NCI-H510A treated with DMSO at 0.1 percent for 48 hours (cell line): ENCODE data around the gene C1S.
A peak's percentile ranks its signal among the peaks of the same experiment; 100 is the strongest.
"Not testable (repeated sequence)": the region's sequence is repeated elsewhere in the genome, so short reads cannot be mapped to it uniquely, and the experiment has no call there.

ENCODE experiments used
- DNase-seq: peaks from one replicate; lab custom pipeline; 2025; lab: John Stamatoyannopoulos, UW

C1S gene

DNA sequence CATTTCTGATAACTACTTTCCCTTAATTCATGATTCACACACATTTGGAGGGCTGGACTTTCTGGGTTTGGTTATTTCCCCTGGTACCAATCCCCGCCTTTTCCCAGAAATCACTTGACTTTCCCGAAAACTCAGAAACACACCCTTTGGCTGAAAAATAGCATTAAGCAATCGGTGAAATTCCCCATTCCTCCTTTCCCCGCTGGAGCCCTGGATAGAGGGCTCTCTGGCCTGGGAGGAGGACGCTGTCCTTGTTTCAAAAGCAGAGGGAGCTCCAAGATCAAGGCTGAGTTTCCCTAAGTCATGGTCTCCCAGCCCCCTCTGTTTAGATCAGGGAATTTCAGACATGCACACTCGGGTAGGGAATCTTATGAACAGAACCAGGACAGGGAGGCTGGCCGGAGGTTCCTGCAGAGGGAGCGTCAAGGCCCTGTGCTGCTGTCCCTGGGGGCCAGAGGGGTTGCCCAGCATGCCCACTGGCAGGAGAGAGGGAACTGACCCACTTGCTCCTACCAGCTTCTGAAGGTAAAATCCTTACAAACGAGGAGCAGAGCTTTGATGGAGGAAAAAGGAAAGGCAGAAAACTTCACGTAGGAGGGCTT is at the start of gene C1S:
TSS of gene C1S (plus strand) at position 366 of the 602 bp plus-strand sequence. CDS start 1,195 bp downstream, outside the sequence.
- no peak for DNase-seq

- not testable (repeated sequence) for DNase-seq
These were observed 49.1 kb upstream of the C1S start for GRCh38 chr12:7011398-7011797.

GRCh38 chr12:7012024-7012607 is 48.4 kb upstream of the C1S start:
- DNase-seq, result no peak

DNA sequence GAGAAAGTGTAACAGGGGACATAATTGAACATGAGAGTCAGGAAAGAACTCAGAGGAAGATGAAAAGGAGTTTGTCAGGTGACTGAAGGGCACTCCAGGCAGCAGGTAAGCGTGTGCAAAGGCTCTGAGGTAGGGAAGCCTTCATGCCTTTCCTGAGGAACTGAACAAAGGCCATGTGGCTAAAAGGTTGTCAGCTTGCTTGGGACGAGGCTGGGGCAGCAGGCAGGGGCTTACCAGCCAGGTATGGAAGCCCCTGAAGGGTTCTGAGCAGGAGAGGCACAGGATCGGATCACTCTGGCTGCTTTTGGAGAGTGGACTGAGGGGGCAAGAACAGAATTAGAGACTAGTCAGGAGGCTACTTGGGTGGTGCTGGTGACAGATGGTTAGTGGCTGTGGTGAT is 47.4 kb upstream of the C1S start:
- no peak for DNase-seq

GRCh38 chr12:7015555-7016370 is 44.8 kb upstream of the C1S start:
- no peak for DNase-seq

- no peak for DNase-seq
These were observed 43.5 kb upstream of the C1S start for GRCh38 chr12:7016958-7017571.

DNA sequence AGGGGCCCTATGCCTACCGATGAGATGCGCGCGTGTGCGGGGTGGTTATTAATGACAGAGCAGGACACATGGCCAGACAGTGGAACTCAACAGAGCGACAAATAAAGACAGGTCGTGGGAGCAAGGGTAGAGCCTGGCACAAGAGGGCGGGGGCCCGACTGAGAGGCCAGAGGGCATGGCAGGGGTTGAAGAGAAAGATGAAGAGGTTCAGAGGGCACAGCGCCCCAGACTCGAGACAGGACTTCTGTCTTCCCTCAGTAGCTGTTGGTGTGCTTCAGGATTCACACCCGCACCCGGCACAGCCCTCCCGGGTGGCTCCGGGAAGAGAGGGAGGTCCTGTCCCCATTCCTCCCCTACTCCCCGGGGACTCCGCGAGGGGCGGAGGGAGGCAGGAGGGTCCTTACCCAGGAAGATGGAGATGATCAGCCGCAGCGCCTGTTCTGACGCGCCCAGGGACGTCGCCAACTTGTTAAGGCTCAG is 42.6 kb upstream of the C1S start:
- DNase-seq, result no peak

GRCh38 chr12:7018350-7019042 is 42.0 kb upstream of the C1S start, which contains the start of gene LPCAT3:
TSS of gene LPCAT3 (minus strand) at chr12:7018476. CDS start at chr12:7018424, 52 bp downstream.
- peak; percentile 92 for DNase-seq

GRCh38 chr12:7019043-7019569 is 41.4 kb upstream of the C1S start:
- no peak for DNase-seq

GRCh38 chr12:7021956-7022355 is 38.6 kb upstream of the C1S start:
- no peak for DNase-seq

DNA sequence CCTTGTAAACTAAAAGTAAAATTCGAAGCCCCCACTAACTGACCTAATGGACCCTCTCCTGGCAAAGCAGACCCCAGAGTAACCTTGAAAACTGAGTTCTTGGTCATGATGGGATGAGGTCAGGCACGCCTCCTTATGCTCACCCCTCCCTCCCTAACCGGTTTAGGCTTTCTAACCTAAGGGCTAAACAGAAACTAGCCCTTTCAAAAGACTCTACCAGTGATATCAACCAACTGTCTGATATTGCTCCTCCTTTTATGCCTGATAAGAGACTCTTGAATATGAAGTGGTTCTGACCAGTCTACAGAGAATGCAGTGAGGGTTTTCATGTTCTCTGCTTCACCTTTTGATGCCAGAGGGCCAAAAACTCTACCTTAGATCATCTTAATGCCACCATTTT is 37.4 kb upstream of the C1S start:
- no peak for DNase-seq

DNA sequence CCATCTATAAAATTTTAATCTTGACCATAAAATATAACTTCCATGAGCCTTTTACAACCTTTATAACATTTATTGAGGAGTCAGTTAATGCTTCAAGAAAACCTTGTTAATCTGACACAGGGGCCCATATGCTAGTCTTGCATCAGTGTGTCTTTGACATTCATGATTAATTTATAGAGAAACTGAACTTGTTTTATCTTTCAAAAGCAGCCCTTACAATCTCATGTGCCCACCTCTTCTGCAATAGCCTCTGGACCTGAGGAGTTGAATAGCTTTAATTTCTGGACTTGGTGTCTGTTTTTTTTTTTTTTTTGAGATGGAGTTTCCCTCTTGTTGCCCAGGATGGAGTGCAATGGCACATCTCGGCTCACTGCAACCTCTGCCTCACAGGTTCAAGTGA is 33.7 kb upstream of the C1S start:
- no peak for DNase-seq

- DNase-seq, result no peak
These were observed 29.2 kb upstream of the C1S start for GRCh38 chr12:7031306-7031705.

DNA sequence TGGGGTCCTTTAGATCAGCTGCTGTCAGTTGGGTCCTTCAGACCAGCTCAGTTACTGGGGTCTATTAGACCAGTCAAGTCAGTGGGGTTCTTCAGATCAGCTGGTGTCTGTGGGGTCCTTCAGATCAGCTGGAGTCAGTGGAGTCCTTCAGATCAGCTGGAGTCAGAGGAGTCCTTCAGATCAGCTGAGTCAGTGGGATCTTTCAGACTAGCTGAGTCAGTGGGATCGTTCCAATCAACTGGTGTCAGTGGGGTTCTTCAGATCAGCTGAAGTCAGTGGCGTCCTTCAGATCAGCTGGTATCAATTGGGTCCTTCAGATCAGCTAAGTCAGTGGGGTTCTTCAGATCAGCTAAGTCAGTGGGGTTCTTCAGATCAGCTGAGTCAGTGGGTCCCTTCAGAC is 27.5 kb upstream of the C1S start:
- no peak for DNase-seq

DNA sequence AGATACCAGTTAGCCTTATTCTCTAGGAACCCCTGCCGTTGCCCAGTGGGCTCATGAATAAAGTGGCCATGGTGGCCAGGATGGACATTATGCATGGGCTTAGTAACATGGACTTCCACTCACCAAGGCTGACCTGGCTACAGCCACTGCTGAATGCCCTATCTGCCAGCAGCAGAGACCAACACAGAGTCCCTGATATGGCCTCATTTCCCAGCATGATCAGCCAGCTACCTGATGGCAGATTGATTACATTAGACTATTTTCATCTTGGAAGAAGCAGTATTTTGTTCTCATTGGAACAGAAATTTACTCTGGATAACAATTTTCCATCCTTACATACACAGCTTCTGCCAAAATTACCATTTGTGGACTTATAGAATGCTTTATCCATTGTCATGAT is 26.1 kb upstream of the C1S start:
- DNase-seq, result no peak

DNA sequence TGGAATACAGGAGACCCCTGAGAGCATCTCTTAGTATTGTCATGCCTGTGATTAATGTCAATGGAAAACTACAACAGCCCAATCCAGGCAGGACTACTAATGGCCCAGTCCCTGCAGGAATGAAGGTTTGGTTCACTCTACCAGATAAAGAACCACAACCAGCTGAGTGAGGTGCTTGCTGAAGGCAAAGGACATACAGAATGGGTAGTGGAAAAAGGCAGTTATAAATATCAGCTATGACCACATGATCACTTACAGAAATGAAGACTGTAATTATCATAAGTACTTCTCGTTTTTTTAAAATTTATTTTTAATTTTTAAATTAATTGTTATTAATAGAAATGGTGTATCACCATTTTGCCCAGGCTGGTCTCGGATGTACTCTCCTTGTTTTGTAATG is 25.1 kb upstream of the C1S start:
- DNase-seq, result no peak

GRCh38 chr12:7037411-7037810 is 23.1 kb upstream of the C1S start:
- DNase-seq, result not testable (repeated sequence)

- no peak for DNase-seq
These were observed 21.9 kb upstream of the C1S start for GRCh38 chr12:7038591-7038990.

- DNase-seq, result no peak
These were observed 21.1 kb upstream of the C1S start for GRCh38 chr12:7039403-7039802.

- peak; percentile 6 for DNase-seq
These were observed 17.7 kb upstream of the C1S start for GRCh38 chr12:7042842-7043241.

DNA sequence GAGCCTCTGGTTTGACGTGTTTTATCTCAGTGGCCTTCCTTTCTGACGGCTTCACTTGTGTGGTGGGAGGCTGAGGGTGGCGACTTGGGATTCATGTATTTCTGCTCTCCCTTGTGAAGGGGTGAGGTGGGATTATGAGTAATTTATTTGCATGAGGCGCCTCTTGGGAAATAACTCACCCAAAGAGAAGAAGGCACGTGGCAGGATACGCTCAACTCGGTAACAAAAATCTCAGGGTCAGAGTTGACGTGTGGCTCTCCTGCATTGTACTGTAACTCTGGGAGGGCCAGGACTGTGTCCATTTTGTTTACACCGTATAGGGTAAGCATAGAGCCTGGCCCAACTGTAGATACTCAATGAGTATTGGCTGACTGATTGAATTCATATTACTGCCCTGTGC is 14.6 kb upstream of the C1S start:
- no peak for DNase-seq
